HG02610 (cell line): ENCODE results near the gene CNIH4.
A peak's percentile ranks its signal among the peaks of the same experiment; 100 is the strongest.
"Not testable (repeated sequence)": the region's sequence is repeated elsewhere in the genome, so short reads cannot be mapped to it uniquely, and the experiment has no call there.

ENCODE experiments used
- ATAC-seq: cut with Tn5 transposase; IDR thresholded peaks from one replicate; pipeline ENCODE4 v1.9.1; 2021; ENCODE audit warnings: mild to moderate bottlenecking, moderate library complexity; ENCODE audit not compliant: unreplicated experiment

Gene CNIH4

DNA sequence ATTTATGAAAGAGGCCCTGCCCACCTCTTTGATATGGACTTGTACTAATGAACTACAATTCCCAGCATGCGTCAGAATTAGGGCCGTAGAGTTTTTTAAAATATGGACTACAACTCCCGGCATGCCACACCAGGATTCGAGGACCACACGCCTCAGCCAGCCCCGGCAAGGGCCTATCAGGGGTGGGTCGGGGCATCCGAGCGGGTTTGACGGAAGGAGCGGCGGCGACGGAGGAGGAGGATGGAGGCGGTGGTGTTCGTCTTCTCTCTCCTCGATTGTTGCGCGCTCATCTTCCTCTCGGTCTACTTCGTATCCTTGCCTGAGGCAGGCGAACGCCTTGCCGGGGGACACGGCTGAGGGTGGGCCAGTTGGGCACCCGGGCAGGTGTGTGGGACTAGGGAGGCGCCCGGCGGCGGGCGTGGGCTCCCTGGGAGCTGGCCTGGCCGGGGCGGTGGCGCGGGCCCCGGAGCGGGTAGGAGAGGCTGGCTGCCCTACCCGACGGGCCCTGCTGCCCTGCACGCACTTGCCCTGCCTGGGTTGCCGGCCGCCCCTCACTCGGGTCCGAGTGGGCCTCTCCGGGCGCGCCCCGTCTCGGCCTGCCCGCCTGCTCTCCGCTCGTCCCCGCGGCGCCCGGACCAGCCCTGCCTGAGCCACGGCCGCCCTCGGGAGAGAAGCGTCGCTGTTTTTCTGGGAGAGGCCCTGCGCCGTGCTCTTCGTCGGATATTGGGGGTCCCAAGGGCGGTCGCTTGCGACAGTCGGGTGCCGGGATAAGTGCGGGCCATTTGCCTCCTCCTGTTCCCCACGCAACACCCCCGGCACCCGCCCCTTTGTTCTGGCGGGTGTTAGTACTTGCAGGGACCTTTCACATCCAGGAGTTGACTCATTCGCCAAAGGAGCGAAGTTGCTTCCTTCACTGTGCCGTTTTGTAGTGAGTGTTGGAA is at the start of gene CNIH4:
CNIH4 (plus strand) TSS at position 195 of the 941 bp plus-strand sequence; CDS start at position 241, 46 bp downstream.
- peak; percentile 99 for ATAC-seq

DNA sequence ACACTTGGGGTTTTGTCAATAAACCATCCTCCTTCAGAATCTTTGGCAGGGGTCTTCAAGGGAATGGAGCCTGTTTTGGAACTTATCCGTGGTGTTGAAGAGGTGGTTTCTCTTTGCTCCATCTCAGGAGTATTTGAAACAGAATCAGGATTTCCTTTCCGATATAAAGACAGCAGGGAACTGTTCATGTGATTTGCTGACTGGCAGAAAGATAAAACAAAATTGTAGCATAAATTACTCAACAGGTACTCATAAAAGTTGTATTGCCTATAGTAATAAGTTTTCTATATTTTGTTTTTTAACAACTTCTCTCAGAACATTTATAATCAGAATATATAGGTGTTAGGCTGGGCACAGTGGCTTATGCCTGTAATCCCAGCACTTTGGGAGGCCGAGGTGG is 48.6 kb upstream of the CNIH4 start:
- ATAC-seq: no peak

DNA sequence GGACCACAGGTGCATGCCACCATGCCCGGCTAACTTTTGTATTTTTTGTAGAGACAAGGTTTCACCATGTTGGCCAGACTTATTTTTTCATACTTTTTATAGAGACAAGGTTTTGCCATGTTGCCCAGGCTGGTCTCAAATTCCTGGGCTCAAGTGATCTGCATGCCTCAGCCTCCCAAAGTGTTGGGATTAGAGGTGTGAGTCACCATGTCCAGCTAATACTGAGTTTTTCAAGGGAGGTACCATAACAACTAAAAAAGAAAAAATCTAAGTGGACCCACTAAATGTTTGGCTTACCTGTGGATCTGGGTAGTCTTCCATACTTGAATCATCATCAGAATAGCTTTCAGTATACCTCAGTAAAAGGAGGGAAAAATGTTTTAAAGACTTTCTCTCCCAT is 45.2 kb upstream of the CNIH4 start:
- ATAC-seq: not testable (repeated sequence)

DNA sequence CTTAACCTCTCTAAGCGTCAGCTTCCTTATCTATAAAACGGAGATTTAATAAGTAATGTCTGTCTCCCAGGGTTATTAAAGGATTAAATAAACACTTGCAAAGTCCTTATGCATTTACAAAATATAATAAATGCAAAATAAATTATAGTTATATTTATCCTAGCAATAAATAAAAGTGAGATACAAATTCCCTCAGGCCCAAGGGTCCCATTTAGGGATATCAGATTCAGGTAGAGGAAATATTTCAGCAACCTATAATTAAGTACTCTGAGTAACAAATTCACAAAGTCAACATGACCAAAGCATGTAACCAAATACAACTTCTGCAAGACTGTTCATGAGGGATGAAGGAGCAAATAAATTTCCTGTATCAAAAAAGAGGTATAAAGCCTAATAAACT is 44.7 kb upstream of the CNIH4 start:
- ATAC-seq: no peak

DNA sequence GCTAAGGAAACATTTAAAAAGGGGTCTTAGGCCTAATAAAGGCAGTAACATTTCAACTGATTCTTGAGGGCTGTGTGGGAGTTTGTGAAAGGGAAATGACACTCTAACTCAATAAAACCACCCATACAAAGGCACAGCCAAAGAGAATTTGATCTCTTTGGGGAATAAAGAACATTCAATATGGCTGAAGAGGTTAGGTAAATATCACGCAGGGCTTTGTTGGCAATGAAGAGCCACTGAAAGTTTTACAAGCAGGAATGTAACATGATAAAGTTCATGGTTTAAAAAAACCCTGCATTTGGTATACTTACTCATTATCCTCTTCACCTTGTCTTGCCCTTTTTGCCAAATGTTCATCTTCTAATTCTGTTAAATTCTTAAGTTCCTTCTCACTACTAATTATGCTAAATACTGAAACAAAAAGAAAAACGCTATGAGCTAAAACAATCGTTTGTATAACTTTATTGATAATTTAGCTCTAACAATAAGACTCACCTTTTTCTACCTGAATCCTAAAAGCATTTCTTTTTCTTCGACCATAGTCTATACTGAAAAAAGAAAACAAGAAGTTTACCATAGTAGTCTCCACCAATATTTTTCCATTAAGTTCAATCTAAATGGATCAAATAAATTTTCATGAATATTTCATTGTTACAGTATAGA is 39.2 kb upstream of the CNIH4 start:
- no peak for ATAC-seq

DNA sequence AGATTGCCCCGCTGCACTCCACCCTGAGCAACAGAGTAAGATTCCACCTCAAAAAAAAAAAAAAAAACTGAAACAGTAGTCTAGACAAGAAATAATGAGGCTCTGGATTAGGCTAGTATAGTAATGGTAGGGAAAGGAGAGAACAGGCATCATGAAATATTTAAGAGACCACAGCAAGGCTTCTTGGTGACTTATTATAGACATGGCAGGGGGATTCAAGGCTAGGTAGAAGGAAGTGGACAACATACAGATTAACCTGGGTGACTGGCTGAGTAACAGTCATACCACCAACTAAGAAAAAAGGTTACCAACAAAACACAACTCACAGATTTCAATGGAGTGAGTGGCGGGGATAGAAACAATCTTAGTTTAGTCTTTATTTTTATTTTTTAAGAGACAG is 35.0 kb upstream of the CNIH4 start:
- ATAC-seq: no peak

DNA sequence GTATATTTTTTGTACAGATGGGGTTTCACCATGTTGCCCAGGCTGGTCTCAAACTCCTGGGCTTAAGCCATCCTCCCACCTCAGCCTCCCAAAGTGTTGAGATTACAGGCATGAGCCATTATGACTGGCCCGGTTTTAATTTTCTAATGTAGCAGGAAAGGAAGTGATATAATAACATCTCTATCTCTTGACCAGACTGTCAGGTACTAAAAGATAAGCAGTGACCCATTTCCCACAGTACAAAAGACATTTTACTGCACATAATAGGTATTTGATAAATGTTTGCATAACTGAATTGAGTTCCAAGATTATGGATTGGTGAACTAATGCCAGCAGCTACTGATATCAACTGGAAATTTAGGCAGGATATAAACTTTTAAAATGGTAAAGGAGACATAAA is 30.7 kb upstream of the CNIH4 start:
- ATAC-seq: no peak

DNA sequence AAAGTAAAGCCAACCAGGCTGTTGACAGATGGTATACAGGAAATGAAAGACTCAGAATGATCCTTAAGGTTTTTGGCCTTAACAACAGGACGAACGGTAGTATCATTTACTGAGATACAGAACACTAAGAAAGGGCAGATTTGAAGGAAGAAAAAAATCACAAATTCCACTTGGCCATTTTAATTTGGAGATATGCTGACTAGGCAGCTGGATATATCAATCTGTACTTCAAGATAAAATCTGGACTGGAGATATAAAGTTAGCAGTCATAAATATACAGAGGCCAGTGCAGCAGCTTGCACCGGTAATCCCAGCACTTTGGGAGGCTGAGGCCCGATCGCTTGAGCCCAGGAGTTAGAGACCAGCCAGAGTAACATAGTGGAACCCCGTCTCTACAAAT is 28.0 kb upstream of the CNIH4 start:
- no peak for ATAC-seq

DNA sequence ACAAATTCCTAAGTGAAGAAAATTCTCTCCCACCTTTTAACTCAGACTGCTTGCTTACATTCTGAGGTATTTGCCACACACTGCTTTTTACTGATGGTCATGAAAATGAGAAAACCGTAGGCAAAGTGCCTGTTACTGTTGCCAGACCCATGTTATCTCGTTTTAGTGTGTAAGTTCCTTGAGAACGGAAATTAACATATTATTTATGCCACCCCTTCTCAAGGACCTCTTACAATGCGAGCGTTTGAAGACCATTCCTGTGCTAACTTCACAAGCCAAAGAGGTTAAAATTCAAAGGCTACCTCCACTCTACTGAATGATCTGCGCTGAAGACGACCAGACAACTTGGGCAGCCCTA is 27.2 kb upstream of the CNIH4 start:
- ATAC-seq: no peak

DNA sequence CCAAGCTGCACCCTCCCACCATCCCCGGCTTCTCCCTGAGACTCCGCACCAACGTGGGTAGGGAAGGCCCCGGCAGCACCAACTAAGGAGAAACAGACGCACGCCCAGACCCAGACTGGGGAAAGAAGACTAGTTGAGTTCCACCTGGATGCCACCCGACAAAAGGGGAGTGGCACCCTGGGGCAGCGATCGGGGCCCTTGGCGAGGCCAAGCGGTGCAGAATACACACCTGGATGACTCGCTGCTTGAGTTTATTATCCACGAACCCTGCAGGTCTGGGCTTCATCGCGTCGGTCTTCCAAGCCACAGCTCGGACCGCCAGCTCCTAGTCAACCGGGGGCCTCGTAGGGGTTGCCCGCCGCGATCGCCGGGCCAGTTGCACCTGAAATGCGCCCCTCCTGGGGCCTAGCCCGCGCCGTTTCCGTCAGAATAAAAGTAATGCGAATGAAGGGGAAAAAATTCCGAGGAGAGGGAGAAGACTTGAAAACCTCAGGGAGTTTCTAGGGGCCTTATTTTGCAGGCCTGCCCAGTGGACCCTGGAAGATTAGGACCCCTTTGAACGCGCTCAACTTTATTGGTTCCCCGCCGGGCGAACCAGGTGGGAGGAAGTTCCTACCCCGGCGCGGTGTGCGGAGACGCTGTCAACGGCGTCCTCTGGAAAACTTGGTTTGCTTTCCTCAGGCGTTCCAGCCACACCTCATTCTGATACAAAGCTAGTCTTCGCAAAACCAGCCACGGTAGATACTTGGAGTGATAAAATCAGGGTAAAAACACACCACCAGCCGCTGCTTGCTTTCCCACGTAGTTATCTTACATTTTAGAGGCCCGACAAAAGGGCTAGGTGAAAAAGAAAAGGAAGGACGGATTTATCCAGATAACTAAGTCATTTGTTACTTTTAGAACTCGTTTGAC is 26.6 kb upstream of the CNIH4 start, which contains the start of gene NVL:
NVL (minus strand) TSS at position 331 of the 912 bp plus-strand sequence; CDS start at position 286, 45 bp downstream.
- peak; percentile 73 for ATAC-seq

DNA sequence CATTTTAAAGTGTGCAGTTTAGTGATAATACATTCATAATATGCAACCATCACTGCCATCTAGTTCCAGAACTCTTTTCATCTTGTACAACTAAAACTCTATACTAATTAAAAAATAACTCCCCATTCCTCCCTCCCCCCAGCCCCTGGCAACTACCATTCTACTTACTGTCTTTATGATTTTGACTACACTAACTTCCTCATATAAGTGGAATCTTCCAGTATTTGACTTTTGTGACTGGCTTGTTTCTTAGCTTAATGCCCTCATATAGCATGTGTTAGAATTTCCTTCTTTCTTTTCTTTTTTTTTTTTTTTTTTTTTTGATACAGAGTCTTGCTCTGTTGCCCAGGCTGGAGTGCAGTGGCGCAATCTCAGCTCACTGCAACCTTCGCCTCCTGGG is 25.4 kb upstream of the CNIH4 start:
- ATAC-seq: no peak

DNA sequence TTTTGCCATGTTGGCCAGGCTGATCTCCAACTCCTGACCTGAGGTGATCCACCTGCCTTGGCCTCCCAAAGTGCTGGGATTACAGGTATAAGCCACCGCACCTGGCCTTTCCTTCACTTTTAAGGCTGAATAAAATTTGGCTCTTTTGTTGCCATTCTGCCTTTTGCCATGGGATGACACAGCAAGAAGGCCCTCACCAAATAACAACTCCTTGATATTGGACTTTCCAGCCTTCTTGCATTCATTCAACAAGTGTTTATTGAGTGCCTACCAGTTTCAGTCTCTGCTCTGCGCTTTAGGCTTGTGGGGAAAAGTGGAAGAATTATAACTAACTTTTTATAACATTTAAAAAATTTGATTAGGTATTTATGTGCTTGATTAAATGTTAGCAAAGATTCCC is 24.9 kb upstream of the CNIH4 start:
- ATAC-seq: no peak

DNA sequence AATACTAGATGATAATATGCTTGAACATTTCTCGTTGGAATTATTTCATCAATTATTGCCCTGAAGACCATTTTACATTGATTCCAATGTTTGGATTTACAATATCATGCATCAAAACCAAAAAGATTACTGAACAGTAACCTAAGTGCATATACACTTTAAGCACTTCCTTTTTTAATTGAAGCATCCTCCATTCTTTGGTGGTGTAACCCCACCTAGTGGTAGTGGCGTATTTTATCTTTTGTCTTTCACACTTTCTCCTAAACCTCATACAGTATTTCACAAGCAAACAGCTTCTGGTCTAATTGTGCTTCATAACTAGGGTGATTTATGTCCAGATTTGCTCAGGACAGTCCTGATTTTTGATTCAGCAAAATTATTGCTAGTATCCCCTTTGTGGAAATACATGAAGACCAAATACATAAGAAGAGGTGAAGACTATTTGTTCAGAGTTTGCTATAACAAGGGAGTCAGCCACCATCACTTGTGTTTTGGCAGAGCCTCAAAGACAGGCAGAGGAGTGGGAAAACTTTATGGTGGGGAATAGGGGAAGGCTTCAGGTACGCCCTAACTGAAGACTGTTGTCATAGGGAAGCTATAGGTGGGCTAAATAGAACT is 23.3 kb upstream of the CNIH4 start:
- peak; percentile 32 for ATAC-seq

DNA sequence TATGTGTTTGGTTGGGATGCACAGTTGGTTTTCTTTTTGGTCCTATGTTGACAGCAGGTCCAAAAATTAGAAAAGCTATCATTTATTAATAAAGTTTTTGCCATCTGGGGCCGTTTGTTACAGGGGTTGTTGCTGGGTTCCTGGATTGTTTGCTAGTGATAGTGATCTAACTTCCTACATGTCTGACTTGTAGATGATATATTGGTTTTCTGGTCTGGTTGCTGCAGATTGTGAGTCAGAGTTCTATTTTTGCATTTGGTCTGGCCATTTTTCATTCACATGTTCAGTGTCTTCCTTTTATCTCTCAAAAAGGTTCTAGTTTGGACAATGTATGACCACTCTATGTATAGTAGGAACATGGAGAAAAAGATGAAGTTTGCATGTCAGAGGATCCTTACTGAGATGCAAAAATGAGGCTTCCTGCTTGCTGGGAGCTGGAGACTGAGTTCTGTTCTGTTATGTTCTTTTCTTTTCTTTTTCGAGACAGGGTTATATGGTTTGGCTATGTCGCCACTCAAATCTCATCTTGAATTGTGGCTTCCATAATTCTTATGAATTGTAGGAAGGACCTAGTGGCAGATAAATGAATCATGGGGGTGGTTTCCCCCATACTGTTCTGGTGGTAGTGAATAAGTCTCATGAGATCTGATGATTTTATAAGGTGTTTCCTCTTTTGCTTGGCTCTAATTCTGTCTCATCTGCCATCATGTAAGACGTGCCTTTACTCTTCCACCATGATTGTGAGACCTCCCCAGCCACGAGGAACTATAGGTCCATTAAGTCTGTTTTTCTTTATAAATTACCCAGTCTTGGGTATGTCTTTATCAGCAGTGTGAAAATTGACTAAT is 22.5 kb upstream of the CNIH4 start:
- peak; percentile 30 for ATAC-seq

DNA sequence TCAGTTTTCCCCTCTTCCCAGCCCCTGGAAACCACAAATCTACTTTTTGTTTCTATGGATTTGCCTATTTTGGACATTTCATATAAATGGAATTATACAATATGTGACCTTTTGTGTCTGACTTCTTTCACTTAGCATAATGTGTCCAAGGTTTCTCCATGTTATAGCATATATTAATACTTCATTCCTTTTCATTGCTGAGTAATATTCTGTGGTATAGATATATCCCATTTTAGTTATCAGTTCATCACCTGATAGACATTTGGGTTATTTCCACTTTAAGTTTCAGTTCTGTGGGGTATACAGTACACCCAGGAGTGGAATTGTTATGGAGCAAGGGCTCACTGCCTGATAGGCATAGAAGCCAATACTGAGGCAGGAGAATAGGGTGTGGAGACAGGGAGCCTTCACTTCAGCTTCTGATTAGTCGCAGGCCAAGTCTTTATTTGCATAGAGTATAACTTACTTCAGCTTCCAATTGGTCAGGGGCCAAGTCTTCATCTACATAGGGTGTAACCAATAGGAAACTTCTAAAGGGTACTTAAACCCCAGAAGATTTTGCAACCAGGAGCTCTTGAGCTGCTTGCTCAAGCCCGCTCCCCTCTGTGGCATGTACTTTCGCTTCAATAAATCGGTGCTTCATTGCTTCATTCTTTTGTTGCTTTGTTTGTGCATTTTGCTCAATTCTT is 18.4 kb upstream of the CNIH4 start:
- ATAC-seq: no peak

DNA sequence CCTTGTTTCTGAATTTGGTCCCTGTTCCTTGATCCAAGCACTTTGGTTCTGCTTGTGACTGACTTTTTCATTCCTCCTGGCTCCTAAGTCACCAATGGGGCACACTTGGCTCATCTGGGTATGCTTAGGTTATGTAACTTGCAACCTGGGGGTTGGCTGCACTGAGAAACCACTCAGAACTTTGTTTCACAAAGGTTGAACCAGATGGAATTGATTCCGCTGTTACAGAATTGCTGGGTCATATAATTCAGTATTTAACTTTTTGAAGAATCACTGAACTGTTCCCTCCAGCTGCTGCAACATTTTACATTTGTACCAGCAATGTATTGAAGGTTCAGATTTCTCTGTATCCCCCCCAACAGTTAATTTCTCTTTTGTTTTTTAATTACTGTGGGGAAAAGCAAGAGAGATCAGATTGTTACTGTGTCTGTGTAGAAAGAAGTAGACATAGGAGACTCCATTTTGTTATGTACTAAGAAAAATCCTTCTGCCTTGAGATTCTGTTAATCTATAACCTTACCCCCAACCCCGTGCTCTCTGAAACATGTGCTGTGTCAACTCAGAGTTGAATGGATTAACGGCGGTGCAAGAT is 17.1 kb upstream of the CNIH4 start:
- no peak for ATAC-seq

DNA sequence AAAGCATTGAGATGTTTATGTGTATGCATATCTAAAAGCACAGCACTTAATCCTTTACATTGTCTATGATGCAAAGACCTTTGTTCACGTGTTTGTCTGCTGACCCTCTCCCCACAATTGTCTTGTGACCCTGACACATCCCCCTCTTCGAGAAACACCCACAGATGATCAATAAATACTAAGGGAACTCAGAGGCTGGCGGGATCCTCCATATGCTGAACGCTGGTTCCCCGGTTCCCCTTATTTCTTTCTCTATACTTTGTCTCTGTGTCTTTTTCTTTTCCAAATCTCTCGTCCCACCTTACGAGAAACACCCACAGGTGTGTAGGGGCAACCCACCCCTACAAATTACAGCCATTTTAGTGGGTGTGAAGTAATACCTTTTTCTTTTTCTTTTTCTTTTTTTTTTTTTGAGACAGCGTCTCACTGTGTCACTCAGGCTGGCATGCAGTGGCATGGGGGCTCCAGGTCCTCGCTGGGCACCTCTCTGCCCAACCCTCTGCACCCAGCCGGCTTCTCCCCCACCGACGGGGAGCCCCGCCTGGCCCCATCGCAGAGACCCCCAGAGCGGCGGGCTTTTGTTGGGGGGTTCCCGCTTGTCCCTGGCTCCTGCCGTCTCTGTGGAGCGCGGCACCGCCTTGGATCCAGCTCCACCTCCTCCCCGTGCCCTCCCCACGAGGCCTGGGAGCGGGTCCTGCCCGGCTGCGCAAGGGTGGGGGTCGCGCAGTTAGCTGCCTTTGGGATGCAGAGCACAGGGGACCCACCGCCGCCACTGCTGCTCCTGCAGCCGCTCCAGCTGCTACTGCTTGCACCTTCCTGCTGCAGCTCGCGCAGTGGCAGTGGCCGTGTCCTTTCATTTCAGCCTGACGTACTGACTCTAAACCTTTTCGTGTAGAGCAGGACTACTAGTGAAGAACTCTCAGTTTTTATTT is 16.0 kb upstream of the CNIH4 start:
- ATAC-seq: peak; percentile 70

DNA sequence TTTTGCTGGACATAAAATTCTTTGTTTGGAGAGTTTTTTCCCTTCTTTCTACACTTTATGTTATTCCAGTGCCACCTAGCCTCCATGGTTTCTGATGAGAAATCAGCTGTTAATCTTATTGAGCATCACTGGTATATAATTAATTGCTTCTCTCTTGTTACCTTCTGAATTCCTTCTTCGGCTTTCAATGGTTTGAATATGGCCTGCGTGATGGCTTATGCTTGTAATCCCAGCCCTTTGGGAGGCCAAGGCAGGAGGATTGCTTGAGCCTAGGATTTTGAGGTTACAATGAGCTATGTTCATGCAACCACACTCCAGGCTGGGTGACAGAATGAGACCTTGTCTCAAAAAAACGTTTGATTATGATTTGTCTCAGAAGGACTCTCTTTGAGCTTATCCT is 13.0 kb upstream of the CNIH4 start:
- no peak for ATAC-seq
